ENCODE measurements around the gene CTCFL.

DNA sequence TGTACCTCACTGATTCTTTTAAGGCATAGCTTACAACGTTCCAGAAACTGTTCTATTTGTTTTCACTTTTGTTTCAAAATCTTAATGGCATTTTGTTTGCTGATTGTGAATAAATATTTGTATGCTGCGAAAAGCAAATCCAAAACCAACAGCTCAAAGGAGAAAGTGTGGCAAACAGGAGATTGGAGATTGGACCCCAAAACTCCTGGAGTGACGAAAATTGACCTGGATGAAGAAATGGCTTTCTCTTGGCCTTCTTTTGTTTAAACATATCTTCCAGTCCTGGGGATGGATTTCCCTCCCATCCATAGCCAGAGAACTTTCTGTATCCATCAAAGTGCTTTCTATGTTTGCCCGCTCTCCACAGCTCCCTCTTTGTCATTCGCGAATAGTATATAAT is 2.8 kb upstream of the CTCFL start:
- TF ChIP-seq, protein P1, sequence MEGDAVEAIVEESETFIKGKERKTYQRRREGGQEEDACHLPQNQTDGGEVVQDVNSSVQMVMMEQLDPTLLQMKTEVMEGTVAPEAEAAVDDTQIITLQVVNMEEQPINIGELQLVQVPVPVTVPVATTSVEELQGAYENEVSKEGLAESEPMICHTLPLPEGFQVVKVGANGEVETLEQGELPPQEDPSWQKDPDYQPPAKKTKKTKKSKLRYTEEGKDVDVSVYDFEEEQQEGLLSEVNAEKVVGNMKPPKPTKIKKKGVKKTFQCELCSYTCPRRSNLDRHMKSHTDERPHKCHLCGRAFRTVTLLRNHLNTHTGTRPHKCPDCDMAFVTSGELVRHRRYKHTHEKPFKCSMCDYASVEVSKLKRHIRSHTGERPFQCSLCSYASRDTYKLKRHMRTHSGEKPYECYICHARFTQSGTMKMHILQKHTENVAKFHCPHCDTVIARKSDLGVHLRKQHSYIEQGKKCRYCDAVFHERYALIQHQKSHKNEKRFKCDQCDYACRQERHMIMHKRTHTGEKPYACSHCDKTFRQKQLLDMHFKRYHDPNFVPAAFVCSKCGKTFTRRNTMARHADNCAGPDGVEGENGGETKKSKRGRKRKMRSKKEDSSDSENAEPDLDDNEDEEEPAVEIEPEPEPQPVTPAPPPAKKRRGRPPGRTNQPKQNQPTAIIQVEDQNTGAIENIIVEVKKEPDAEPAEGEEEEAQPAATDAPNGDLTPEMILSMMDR (conservative IDR thresholded peaks at IDR 0.05; ENCODE audit: low read depth, low read length), result no peak
- TF ChIP-seq EZH2 (IDR thresholded peaks at IDR 0.05; ENCODE audit: borderline replicate concordance, low read depth, low read length, poor library complexity, severe bottlenecking), result no peak

All from A673 (cell line).